Measurements from ENCODE around the gene MGLL.

Gene MGLL

GRCh38 chr3:127691974-127692373 lies 130.3 kb downstream of the MGLL start:
- no peak for DNase-seq (ENCODE audit: low read depth)
- no peak overlapping the region for H3K4me3 ChIP-seq (ENCODE audit: control insufficient read depth, low read depth, low read length)
- TF ChIP-seq, protein P1, sequence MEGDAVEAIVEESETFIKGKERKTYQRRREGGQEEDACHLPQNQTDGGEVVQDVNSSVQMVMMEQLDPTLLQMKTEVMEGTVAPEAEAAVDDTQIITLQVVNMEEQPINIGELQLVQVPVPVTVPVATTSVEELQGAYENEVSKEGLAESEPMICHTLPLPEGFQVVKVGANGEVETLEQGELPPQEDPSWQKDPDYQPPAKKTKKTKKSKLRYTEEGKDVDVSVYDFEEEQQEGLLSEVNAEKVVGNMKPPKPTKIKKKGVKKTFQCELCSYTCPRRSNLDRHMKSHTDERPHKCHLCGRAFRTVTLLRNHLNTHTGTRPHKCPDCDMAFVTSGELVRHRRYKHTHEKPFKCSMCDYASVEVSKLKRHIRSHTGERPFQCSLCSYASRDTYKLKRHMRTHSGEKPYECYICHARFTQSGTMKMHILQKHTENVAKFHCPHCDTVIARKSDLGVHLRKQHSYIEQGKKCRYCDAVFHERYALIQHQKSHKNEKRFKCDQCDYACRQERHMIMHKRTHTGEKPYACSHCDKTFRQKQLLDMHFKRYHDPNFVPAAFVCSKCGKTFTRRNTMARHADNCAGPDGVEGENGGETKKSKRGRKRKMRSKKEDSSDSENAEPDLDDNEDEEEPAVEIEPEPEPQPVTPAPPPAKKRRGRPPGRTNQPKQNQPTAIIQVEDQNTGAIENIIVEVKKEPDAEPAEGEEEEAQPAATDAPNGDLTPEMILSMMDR (conservative IDR thresholded peaks at IDR 0.05; ENCODE audit: control insufficient read depth, insufficient read depth, low read depth, low read length) = no peak

DNA sequence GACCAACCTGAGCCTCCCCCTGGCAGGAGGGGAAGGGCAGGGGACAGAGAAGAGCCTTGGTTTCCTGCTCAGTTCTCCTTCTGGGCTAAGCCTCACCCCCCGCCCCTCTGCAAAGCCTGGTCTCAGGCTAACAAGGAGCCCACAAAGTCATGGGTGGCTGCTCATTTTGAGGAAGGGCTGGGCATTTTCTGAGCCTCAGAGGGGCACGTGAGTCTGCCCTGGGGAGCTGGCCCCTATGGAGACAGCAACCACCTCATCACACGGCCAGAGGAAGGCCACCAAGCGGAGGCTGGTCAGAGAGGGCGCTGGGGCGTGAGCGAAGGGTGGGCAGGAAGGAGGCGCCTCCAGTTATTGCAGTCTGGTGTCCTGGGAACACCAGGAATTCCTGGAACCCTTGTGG lies 130.8 kb downstream of the MGLL start:
- no peak for DNase-seq (ENCODE audit: low read depth)
- TF ChIP-seq, protein P1 (conservative IDR thresholded peaks at IDR 0.05; ENCODE audit: control insufficient read depth, insufficient read depth, low read depth, low read length) = no peak
- no peak overlapping the region for H3K4me3 ChIP-seq (ENCODE audit: control insufficient read depth, low read depth, low read length)

DNA sequence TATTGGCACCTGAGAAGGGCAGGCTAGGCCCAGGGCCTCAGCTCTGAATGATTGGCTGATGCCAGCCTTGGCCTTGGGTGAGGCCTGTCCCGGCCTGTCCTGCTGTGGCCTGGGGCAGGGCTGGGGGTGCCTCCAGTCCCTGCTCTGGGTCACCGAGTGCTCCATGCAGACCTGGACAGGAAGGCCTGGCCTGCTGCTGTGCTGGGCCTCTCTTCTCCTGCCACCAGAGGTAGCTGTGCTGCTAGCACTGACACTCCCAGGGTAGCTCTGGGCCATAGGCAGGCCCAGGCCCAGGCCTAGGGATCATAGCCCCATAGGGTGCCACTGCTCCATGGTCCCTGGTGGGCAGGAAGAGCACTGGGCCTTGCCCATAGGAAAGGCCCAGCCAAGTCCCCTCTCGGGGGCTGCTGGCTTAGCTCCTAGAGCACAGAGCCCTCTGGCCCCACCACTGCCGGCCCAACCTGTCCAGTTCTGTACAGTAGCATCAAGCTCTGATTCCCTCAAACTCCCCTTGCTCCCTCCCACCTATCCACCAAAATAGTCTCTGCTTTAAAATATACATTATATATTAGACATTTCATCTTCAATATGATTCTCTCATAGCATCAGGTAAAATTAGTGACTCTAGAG lies 131.4 kb downstream of the MGLL start:
- TF ChIP-seq, protein P1 (conservative IDR thresholded peaks at IDR 0.05; ENCODE audit: control insufficient read depth, insufficient read depth, low read depth, low read length) = peak; percentile 75
- H3K4me3 ChIP-seq (ENCODE audit: control insufficient read depth, low read depth, low read length) = no peak overlapping the region
- DNase-seq (ENCODE audit: low read depth) = peak; percentile 64

DNA sequence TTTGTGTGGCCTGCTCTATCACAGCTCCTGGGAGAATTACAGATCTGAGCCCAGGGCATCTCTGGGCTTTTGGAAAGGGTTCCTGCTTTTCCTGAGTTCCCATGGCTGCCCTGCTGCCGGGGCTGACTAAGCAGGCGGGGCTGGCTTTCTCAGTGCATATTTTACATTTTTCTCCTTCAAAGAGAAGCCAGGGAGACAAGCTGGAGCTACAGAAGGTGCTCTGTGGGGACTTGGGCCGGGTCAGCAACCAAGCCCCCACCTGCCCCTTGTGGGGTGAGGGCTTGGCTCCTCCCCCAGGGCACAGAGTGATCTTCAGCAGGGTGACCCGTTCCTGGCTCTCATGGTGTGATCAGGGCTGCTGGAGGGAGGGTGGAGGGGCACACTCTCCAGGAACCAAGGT lies 132.2 kb downstream of the MGLL start:
- no peak overlapping the region for H3K4me3 ChIP-seq (ENCODE audit: control insufficient read depth, low read depth, low read length)
- TF ChIP-seq, protein P1 (conservative IDR thresholded peaks at IDR 0.05; ENCODE audit: control insufficient read depth, insufficient read depth, low read depth, low read length) = no peak
- DNase-seq (ENCODE audit: low read depth) = peak; percentile 43

DNA sequence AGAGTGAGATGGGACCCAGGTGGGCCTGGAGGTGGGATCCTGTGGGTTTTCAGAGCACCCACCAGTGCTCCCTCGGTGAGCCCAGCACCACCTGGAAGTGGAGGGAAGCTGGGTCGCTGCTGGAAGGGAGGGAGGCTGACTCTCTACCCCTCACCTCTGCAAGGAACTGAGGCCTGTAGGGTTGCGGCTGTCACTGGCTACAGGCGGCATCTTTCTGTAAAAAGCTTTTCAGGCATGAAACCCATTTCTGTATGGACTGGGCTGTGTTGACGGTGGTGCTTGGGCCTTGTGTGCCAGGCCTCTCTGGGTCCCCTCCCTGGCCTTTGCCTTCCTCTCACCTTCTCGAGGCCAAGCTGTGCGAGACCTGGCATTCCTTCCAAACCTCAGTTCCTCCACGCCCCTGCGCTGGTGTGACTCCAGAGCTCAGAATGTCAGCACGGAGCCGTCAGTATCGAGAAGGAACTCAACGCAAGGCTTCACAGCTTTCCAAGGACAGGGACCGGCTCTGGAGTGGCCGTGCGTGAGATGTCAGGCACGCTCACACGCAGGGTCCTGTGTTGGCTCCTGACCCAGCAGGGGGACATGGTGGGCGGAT lies 133.0 kb downstream of the MGLL start:
- H3K4me3 ChIP-seq (ENCODE audit: control insufficient read depth, low read depth, low read length) = no peak overlapping the region
- TF ChIP-seq, protein P1 (conservative IDR thresholded peaks at IDR 0.05; ENCODE audit: control insufficient read depth, insufficient read depth, low read depth, low read length) = no peak
- no peak for DNase-seq (ENCODE audit: low read depth)

DNA sequence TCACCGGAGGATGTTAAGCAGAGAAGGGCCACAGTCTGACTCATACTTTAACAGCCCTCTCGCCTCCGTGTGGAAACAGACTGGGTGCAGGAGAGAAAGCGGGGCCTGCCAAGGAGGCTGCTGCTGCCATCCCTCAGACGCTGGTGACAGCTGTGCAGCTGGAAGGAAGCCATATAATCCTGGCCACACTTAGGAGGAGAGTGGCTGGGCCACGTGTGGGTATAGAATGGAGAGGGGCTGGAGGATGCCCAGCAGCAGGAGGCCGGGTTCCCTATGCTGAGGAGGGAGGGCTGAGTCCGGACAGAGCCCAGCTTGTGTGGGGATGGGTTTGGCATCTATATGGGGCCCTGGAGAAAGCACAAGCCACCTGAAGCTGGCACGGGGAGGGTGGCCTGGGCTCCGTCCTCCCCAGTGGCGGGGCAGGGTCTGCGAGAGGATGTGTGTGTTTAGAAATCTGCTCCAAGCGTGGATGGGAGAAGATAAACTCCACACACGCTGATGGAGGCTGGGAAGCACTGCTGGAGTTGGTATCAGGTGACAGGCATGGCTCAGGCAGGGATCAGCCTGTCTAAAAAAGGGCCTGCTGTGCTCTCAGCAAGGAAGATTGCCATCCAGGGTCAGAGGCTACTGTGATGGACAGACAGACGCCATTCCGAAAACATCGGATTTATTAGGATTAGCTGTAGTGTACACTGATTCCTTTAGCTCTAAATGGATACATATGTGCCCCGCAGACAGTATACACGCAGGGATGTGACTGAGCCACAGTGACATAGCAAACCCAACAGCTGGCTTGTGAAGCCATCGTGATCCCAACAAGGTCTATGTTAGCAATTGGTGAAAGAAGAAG lies 133.7 kb downstream of the MGLL start:
- TF ChIP-seq, protein P1 (conservative IDR thresholded peaks at IDR 0.05; ENCODE audit: control insufficient read depth, insufficient read depth, low read depth, low read length) = no peak
- peak; percentile 21 for DNase-seq (ENCODE audit: low read depth)
- no peak overlapping the region for H3K4me3 ChIP-seq (ENCODE audit: control insufficient read depth, low read depth, low read length)
